GM12878 (cell line): ENCODE data around the gene PRPF6. TPM values are rescaled to one million over a fixed set of nuclear protein-coding genes. Genes with fewer than 3 reads are reported as not detected.
A peak's percentile ranks its signal among the peaks of the same experiment; 100 is the strongest.

Experiments used
- ATAC-seq: fragments of 200-7000 bp; cut with Tn5 transposase; 3 replicates; pipeline ENCODE4 v1.9.1; 2020; ENCODE audit warnings: mild to moderate bottlenecking, moderate library complexity
- BruUV-seq: library from RNA; stranded (reverse); fragments of 400-500 nt; replicated peaks from 2 replicates; lab custom pipeline; 2021; lab: Mats Ljungman, UMichigan
- CTCF ChIA-PET: fragments of 300-600 bp; sonication (Branson Sonifier 250); formaldehyde crosslinking; extraction: SDS; loops from one replicate; lab custom pipeline; 2021; ENCODE audit warnings: inconsistent platforms; lab: Yijun Ruan, JAX
- POLR2A ChIA-PET: fragments of 350-600 bp; formaldehyde crosslinking; extraction: SDS; loops from one replicate; lab custom pipeline; 2021; ENCODE audit warnings: inconsistent platforms; lab: Charles Lee
- RAD21 ChIA-PET: fragments of 300-600 bp; sonication (Branson Sonifier 250); formaldehyde crosslinking; loops from one replicate; lab custom pipeline; 2023; ENCODE audit warnings: antibody characterized with exemption; ENCODE audit not compliant: unreplicated experiment; lab: Charles Lee
- SMC1A ChIA-PET: fragments of 300-600 bp; sonication (Branson Sonifier 250); formaldehyde crosslinking; loops from one replicate; lab custom pipeline; 2023; ENCODE audit not compliant: unreplicated experiment, uncharacterized antibody; lab: Charles Lee
- DNase-seq: peaks from one replicate; pipeline ENCODE4 v3.0.0-alpha.2; 2011; ENCODE audit warnings: low read depth, low spot score
- FAIRE-seq: peaks from 3 replicates; lab custom pipeline; 2011; peaks lifted over from hg19 to GRCh38; lab: Jason Lieb, UNC
- H2AFZ ChIP-seq: 2 replicates; pipeline ENCODE4 v1.6.0; 2011; ENCODE audit warnings: low read depth, low read length, control low read depth; ENCODE audit not compliant: control insufficient read depth
- H3K27ac ChIP-seq: 2 replicates; pipeline ENCODE4 v1.5.1; 2011; ENCODE audit warnings: control low read depth; ENCODE audit not compliant: control insufficient read depth, insufficient read depth
- H3K27me3 ChIP-seq, 2 experiments: replicated peaks in 1 of 2; 2 replicates each; pipeline versions ENCODE4 v1.6.0 to v1.6.1; 2011; ENCODE audit warnings: low read length in 1 of 2; ENCODE audit not compliant: control insufficient read depth in 2 of 2, insufficient read depth in 2 of 2
- H3K36me3 ChIP-seq, 2 experiments: 2 replicates each; pipeline ENCODE4 v1.5.1; 2011; ENCODE audit warnings: low read length in 1 of 2; ENCODE audit not compliant: control insufficient read depth in 2 of 2, insufficient read depth in 2 of 2
- H3K4me1 ChIP-seq: 2 replicates; pipeline ENCODE4 v1.6.1; 2011; ENCODE audit warnings: mild to moderate bottlenecking, low read length, moderate library complexity, mixed read lengths; ENCODE audit not compliant: control insufficient read depth, insufficient read depth
- H3K4me2 ChIP-seq: 2 replicates; pipeline ENCODE4 v1.6.0; 2011; ENCODE audit warnings: control low read depth; ENCODE audit not compliant: control insufficient read depth, insufficient read depth
- H3K4me3 ChIP-seq: fragments of 200-600 bp; sonication (generic); 2 replicates; pipeline ENCODE4 v1.5.1; 2016
- H3K79me2 ChIP-seq: 2 replicates; pipeline ENCODE4 v1.6.0; 2011; ENCODE audit warnings: low read length; ENCODE audit not compliant: control insufficient read depth, insufficient read depth
- H3K9ac ChIP-seq: 2 replicates; pipeline ENCODE4 v1.8.0; 2011; ENCODE audit warnings: low read length, control low read depth, mixed read lengths; ENCODE audit not compliant: control insufficient read depth, insufficient read depth
- H3K9me3 ChIP-seq: replicated peaks from 3 replicates; pipeline ENCODE4 v1.5.1; 2011; ENCODE audit warnings: mild to moderate bottlenecking, low read length; ENCODE audit not compliant: control insufficient read depth, insufficient read depth
- H4K20me1 ChIP-seq: 2 replicates; pipeline ENCODE4 v1.6.0; 2011; ENCODE audit not compliant: control insufficient read depth, insufficient read depth
- NBN ChIP-seq: fragments of 450-650 bp; IDR thresholded peaks from 2 replicates; pipeline ENCODE4 v1.6.1; 2016
- NR2C2 ChIP-seq: IDR thresholded peaks from 2 replicates; pipeline ENCODE4 v1.6.1; 2011; ENCODE audit warnings: borderline replicate concordance, low read depth; ENCODE audit not compliant: control insufficient read depth, insufficient read length
- POLR2A ChIP-seq: IDR thresholded peaks from 2 replicates; pipeline ENCODE4 v1.6.1; 2011; ENCODE audit warnings: low read depth, mild to moderate bottlenecking, low read length
- SIN3A ChIP-seq: IDR thresholded peaks from 2 replicates; pipeline ENCODE4 v1.6.1; 2012; ENCODE audit warnings: low read depth, low read length, improper control_type of control experiment
- WGBS: methylation state at CpG from one replicate; pipeline ENCODE4 v1.1.6; 2016; ENCODE audit warnings: low lambda C conversion rate; ENCODE audit not compliant: insufficient replicate concordance, insufficient coverage; ENCODE audit errors: missing lambda C conversion rate; 5-methylcytosine and 5-hydroxymethylcytosine counted together
- in situ Hi-C: fragments of 300-500 bp; cut with MboI; formaldehyde crosslinking; loops from 9 replicates; pipeline ENCODE4 v1.14.3; 2018; ENCODE audit warnings: mixed read lengths
- intact Hi-C: fragments of 100-400 bp; cut with micrococcal nuclease; formaldehyde crosslinking; loops from one replicate; pipeline ENCODE4 v1.14.2; 2022; ENCODE audit not compliant: unreplicated experiment
- polyA plus RNA-seq, 11 experiments: library from polyadenylated mRNA; depleted of rRNA in 4 of 11; unstranded in 6 of 11; stranded (reverse) in 5 of 11; fragments of >200 nt; fragmentation: Nextera tagmentation in 4 of 11; fragmentation: Illumina TruSeq in 1 of 11; extraction: Ambion mirVana in 4 of 11; extraction: Trizol in 1 of 11; gene quantifications; 1 replicate in 1 of 11; 2 replicates in 10 of 11; pipeline versions ENCODE4 v1.2.1 to v1.2.3, GENCODE V29; 2011 to 2016; ENCODE audit warnings: inconsistent platforms in 2 of 11, missing spikeins in 2 of 11, low read depth in 1 of 11
- total RNA-seq, 4 experiments: library from RNA; depleted of rRNA in 3 of 4; stranded (reverse); fragments of >200 nt in 3 of 4; fragmentation: Illumina TruSeq in 1 of 4; extraction: Trizol in 1 of 4; gene quantifications; 2 replicates each; pipeline versions ENCODE4 v1.2.1 to v1.2.3, GENCODE V29; 2013 to 2021
- TF ChIP-seq, protein P1 (sequence below): fragments of 450-650 bp; IDR thresholded peaks from 2 replicates; pipeline ENCODE4 v1.6.1; 2018; ENCODE audit warnings: borderline replicate concordance, mild to moderate bottlenecking; ENCODE audit not compliant: partially characterized antibody

PRPF6 gene
- total and polyA plus RNA-seq, 10 of the 15 experiments (the other 5 are each of a cell fraction or from before 2014, with no cell fraction given): 5.0 to 102 (median 71.3) TPM

DNA sequence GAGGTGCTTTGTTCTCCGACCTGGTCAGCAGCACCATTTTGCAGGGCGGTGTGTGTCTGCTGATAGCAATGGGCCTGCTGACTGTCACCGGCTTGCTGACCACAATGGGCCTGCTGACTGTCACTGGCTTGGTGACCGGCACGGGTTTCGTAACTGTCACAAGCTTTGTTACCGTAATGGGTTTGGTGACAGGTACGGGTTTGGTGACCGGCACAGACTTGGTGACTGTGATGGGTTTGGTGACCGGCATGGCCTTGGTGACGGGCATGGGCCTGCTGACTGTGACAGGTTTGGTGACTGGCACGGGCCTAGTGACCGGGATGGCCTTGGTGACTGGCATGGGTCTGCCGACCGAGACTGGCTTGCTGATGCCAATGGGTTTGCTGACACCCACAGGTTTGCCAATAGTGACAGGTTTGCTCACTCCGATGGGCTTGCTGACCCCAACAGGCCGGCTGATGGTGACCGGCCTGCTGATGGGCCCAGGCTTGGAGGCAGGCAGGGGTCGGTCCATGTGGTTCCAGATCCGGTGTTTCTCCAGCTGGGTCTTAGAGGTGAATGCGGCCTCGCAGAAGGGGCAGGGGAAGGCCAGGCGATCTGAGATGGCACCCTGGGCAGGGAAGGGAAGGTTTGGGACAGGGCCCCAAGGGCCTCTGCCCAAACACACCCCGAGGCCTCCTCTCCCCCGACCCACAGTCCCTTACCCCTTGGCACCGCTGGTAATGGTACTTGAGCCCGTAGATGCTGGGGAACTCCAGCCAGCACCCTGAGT lies 14.6 kb upstream of the PRPF6 start:
- Histone ChIP-seq H3K79me2 (peaks cover 15% of the 10 kb centered on the region), H3K27ac (no peak overlapping the region), H3K4me1 (peaks cover 11% of the 10 kb centered on the region), H3K4me2 (no peak overlapping the region), H4K20me1 (no peaks in the 10 kb centered on the region), H3K9ac (no peak overlapping the region), H3K36me3 (peaks cover 2 to 17% of the 10 kb centered on the region in 2 experiments; a peak in 3 of 4 replicates), H3K9me3 (no peaks in the 10 kb centered on the region), H2AFZ (no peak overlapping the region), H3K27me3 (no peaks in the 10 kb centered on the region), H3K4me3 (no peak overlapping the region)
- TF ChIP-seq, protein P1, sequence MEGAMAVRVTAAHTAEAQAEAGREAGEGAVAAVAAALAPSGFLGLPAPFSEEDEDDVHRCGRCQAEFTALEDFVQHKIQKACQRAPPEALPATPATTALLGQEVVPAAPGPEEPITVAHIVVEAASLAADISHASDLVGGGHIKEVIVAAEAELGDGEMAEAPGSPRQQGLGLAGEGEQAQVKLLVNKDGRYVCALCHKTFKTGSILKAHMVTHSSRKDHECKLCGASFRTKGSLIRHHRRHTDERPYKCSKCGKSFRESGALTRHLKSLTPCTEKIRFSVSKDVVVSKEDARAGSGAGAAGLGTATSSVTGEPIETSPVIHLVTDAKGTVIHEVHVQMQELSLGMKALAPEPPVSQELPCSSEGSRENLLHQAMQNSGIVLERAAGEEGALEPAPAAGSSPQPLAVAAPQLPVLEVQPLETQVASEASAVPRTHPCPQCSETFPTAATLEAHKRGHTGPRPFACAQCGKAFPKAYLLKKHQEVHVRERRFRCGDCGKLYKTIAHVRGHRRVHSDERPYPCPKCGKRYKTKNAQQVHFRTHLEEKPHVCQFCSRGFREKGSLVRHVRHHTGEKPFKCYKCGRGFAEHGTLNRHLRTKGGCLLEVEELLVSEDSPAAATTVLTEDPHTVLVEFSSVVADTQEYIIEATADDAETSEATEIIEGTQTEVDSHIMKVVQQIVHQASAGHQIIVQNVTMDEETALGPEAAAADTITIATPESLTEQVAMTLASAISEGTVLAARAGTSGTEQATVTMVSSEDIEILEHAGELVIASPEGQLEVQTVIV: no peak
- TF ChIP-seq NBN (no peak), NR2C2 (no peak), POLR2A (peak; percentile 59), SIN3A (no peak)
- ChIA-PET RAD21 (no interaction called here), SMC1A (no interaction called here), POLR2A (no interaction called here), CTCF (no interaction called here)
- DNase-seq: no peak
- no peak for FAIRE-seq
- TSS peak; percentile 52 for BruUV-seq
- in situ Hi-C loops: no loop called here
- 96% methylated on average over 27 of the region's 27 CpGs for WGBS
- ATAC-seq: no peak
- intact Hi-C loops: no loop called here
